Measurements from ENCODE around the gene NIPAL4.

The NIPAL4 gene

GRCh38 chr5:157509093-157509492 is 49.1 kb downstream of the NIPAL4 start:
- no peak for DNase-seq (ENCODE audit: low read depth)
- no peak overlapping the region for H3K4me3 ChIP-seq (ENCODE audit: low read depth, low read length)

- no peak overlapping the region for H3K4me3 ChIP-seq (ENCODE audit: low read depth, low read length)
- no peak for DNase-seq (ENCODE audit: low read depth)
Observed at GRCh38 chr5:157509587-157509986, 49.6 kb downstream of the NIPAL4 start.

- H3K4me3 ChIP-seq (ENCODE audit: low read depth, low read length): no peak overlapping the region
- no peak for DNase-seq (ENCODE audit: low read depth)
Observed at GRCh38 chr5:157510682-157511081, 50.7 kb downstream of the NIPAL4 start.

- peak; percentile 96 for DNase-seq (ENCODE audit: low read depth)
- H3K4me3 ChIP-seq (ENCODE audit: low read depth, low read length): no peak overlapping the region
Observed at GRCh38 chr5:157511651-157512644, 51.9 kb downstream of the NIPAL4 start.

- H3K4me3 ChIP-seq (ENCODE audit: low read depth, low read length): no peak overlapping the region
- no peak for DNase-seq (ENCODE audit: low read depth)
Observed at GRCh38 chr5:157513182-157513581, 53.2 kb downstream of the NIPAL4 start.

GRCh38 chr5:157514974-157515373 is 55.0 kb downstream of the NIPAL4 start:
- H3K4me3 ChIP-seq (ENCODE audit: low read depth, low read length): no peak overlapping the region
- DNase-seq (ENCODE audit: low read depth): no peak

- H3K4me3 ChIP-seq (ENCODE audit: low read depth, low read length): no peak overlapping the region
- peak; percentile 78 for DNase-seq (ENCODE audit: low read depth)
Observed at GRCh38 chr5:157516006-157516405, 56.0 kb downstream of the NIPAL4 start.

GRCh38 chr5:157516626-157517325 is 56.8 kb downstream of the NIPAL4 start:
- peak; percentile 88 for DNase-seq (ENCODE audit: low read depth)
- H3K4me3 ChIP-seq (ENCODE audit: low read depth, low read length): no peak overlapping the region

GRCh38 chr5:157518963-157519362 is 59.0 kb downstream of the NIPAL4 start:
- DNase-seq (ENCODE audit: low read depth): no peak
- H3K4me3 ChIP-seq (ENCODE audit: low read depth, low read length): no peak overlapping the region

- no peak overlapping the region for H3K4me3 ChIP-seq (ENCODE audit: low read depth, low read length)
- no peak for DNase-seq (ENCODE audit: low read depth)
Observed at GRCh38 chr5:157519579-157520253, 59.7 kb downstream of the NIPAL4 start.

GRCh38 chr5:157520911-157521703 is 61.1 kb downstream of the NIPAL4 start:
- no peak overlapping the region for H3K4me3 ChIP-seq (ENCODE audit: low read depth, low read length)
- no peak for DNase-seq (ENCODE audit: low read depth)

- H3K4me3 ChIP-seq (ENCODE audit: low read depth, low read length): no peak overlapping the region
- no peak for DNase-seq (ENCODE audit: low read depth)
Observed at GRCh38 chr5:157521704-157522029, 61.7 kb downstream of the NIPAL4 start.

GRCh38 chr5:157523976-157524375 is 64.0 kb downstream of the NIPAL4 start:
- H3K4me3 ChIP-seq (ENCODE audit: low read depth, low read length): no peak overlapping the region
- no peak for DNase-seq (ENCODE audit: low read depth)

Data from skeletal muscle cell (primary cell).